Esophagus (tissue), 2 donors: ENCODE data around the gene DNASE1. TPM values are rescaled to one million over a fixed set of nuclear protein-coding genes. Genes with fewer than 3 reads are reported as not detected.
A peak's percentile ranks its signal among the peaks of the same experiment; 100 is the strongest.

Experiments
- H3K27ac ChIP-seq, 2 donors: one replicate each; pipeline ENCODE4 v1.5.1; 2013; ENCODE audit warnings: low read depth in 2 of 2, mild to moderate bottlenecking in 2 of 2, inconsistent platforms in 1 of 2, low read length in 1 of 2, moderate library complexity in 1 of 2
- H3K27me3 ChIP-seq, 2 donors: one replicate each; pipeline ENCODE4 v1.6.1; 2013; ENCODE audit warnings: low read length in 2 of 2, control low read depth in 1 of 2, mild to moderate bottlenecking in 1 of 2; ENCODE audit not compliant: insufficient read depth in 2 of 2, control insufficient read depth in 1 of 2
- H3K36me3 ChIP-seq, 2 donors: one replicate each; pipeline ENCODE4 v1.6.1; 2013; ENCODE audit warnings: low read length in 1 of 2; ENCODE audit not compliant: control insufficient read depth in 2 of 2, insufficient read depth in 2 of 2
- H3K4me1 ChIP-seq, 2 donors: one replicate each; pipeline ENCODE4 v1.6.1; 2013; ENCODE audit warnings: low read length in 1 of 2; ENCODE audit not compliant: control insufficient read depth in 2 of 2, insufficient read depth in 2 of 2
- H3K4me3 ChIP-seq, 2 donors: one replicate each; pipeline ENCODE4 v1.5.1; 2013; ENCODE audit warnings: low read length in 2 of 2, mild to moderate bottlenecking in 2 of 2, low read depth in 1 of 2, moderate library complexity in 1 of 2
- H3K9me3 ChIP-seq, 2 donors: one replicate each; pipeline ENCODE4 v1.6.1; 2013; ENCODE audit warnings: mild to moderate bottlenecking in 2 of 2, low read depth in 1 of 2, low read length in 1 of 2, moderate library complexity in 1 of 2; ENCODE audit not compliant: control insufficient read depth in 2 of 2, insufficient read depth in 1 of 2
- WGBS, 2 donors: extraction: QIAGEN DNeasy Blood & Tissue Kit; methylation state at CpG; one replicate each; pipeline ENCODE4 v1.1.7; 2013; 5-methylcytosine and 5-hydroxymethylcytosine counted together
- polyA plus RNA-seq, 2 donors: library from polyadenylated mRNA; stranded (reverse); fragments of 200-250 nt; gene quantifications; one replicate each; pipeline ENCODE4 v1.2.3, GENCODE V29; 2013
- donor health status: healthy with polysubstance abuse.
- donor health status: Bipolar disorder and iron deficiency.

DNASE1 gene
- polyA plus RNA-seq, 2 donors = 3.5 to 23.8 TPM

DNA sequence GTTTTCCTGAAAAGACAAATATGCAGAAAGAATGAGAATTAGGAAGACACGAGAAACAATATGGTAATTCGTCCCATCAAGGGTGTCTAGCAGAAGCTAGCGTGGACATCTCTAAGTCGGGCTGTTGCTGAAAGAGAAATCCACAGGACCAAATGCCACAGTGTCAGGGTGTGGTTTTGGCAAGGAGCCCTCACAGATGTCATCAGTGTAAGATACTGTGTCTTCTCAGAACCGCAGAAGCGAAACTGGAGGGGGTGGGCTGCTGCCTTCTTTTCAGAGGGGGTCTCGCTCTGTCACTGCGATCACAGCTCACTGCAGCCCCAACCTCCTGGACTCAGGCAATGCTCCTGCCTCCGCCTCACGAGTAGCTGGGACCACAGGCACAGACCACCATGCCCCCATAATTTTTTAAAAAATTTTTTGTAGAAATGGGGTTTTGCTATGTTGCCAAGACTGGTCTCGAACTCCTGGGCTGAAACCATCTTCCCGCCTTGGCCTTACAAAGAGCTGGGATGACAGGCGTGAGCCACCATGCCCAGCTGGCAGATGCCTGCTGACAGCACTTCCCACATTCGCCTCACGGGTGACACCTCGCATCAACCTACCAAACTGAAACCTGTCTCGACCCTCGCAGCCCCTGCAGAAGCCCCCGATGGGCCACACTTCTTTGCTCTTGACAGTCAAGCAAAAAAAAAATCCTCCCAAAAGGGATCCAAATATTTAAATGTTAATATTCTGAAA lies 36.7 kb downstream of the DNASE1 start:
- Histone ChIP-seq H3K27me3 (no peaks in the 10 kb centered on the region), H3K4me3 (peak overlapping the region in 1 of 2 donors; percentile 9), H3K4me1 (peaks cover 3% of the 10 kb centered on the region in 2 donors), H3K9me3 (no peaks in the 10 kb centered on the region), H3K27ac (peak overlapping the region in 1 of 2 donors; percentile 5), H3K36me3 (peaks cover 0 to 4% of the 10 kb centered on the region in 2 donors)
- WGBS, 2 donors = 79 to 80% methylated on average over 19 of the region's 19 CpGs

DNA sequence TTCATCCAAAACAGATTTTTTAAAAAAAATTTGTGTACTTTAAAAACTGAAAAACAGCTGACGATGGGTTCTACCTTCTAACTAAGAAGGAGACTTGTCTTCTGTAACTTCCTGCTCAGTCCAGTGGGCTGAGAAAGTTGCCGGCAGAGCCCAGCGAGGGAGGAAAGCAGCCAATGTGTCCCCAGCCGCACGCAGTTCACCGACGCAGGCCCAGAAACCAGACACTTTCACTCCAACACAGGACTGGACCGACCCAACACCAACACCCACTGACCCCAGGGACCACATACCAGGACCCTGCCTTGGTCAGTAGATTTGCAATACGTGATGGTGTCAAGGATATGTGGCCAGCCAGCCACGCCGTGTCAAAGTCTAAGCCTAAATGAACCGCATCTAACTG lies 37.3 kb downstream of the DNASE1 start:
- no peaks in the 10 kb centered on the region for H3K9me3 ChIP-seq
- H3K27me3 ChIP-seq = no peaks in the 10 kb centered on the region
- H3K4me3 ChIP-seq = no peak overlapping the region
- H3K4me1 ChIP-seq = peaks cover 3% of the 10 kb centered on the region in 2 donors
- WGBS, 2 donors = 89 to 90% methylated on average over 12 of the region's 12 CpGs
- no peak overlapping the region for H3K27ac ChIP-seq
- H3K36me3 ChIP-seq = peaks cover 0 to 3% of the 10 kb centered on the region in 2 donors

DNA sequence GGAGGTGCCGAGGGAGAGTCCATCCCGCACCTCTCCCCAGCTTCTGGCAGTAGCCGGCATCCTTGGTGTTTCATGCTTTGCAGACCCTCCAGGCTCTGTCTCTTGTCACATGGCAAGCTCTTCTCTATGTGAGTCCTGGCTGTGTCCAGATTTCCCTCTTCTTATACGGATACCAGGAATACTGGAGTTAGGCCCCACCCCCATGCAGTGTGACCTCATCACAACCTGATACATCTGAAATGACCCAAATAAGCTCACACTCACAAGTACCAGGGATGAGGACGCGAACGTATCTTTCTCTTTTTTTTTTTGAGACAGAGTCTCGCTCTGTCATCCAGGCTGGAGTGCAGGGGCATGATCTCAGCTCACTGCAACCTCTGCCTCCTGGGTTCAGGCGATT lies 39.6 kb downstream of the DNASE1 start:
- H3K27me3 ChIP-seq = no peaks in the 10 kb centered on the region
- no peak overlapping the region for H3K4me3 ChIP-seq
- H3K9me3 ChIP-seq = no peaks in the 10 kb centered on the region
- H3K36me3 ChIP-seq = no peaks in the 10 kb centered on the region
- H3K4me1 ChIP-seq = peaks cover 3% of the 10 kb centered on the region in 2 donors
- WGBS, 2 donors = 91% methylated on average over 9 of the region's 9 CpGs
- H3K27ac ChIP-seq = no peak overlapping the region

DNA sequence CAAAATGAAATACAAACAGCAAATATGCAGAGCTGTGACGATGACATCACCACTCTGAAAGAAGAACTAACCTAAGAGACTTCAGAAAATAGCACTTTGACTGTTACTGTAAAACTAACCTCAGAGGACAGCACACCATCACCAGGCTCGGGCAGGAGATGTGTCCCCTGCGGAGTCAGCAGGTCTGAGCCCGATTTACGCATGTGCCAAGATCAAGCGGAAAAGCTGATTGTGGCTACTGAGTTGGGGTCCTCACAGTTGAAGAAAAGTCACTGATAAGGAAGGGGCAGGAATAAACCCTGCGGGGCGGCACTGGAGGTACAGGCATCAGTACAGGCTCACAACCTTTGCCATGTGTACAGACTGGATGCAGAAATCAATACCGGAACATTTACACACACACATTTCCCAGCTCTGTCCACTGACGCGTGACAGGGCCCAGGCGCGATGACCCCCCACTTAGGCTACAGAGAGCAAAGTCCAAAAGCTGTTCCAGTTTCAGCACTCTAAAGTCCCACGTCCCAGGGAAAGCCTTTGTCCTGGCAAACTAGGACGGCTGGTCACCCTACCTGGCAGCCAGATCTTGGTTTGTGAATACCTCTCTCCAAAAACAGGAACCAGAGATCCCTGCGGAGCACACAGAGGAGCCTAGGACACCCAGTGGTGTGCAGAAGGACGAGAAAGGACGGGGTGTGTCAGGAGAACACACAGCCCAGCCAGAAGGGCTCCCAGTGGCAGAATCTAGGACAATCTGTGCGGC lies 41.3 kb downstream of the DNASE1 start:
- Histone ChIP-seq H3K4me3 (no peak overlapping the region), H3K27me3 (no peaks in the 10 kb centered on the region), H3K4me1 (peaks cover under 1% of the 10 kb centered on the region in 2 donors), H3K9me3 (no peaks in the 10 kb centered on the region), H3K27ac (no peak overlapping the region), H3K36me3 (peaks cover 0 to 2% of the 10 kb centered on the region in 2 donors)
- 73 to 89% methylated on average over 19 of the region's 19 CpGs for WGBS, 2 donors

DNA sequence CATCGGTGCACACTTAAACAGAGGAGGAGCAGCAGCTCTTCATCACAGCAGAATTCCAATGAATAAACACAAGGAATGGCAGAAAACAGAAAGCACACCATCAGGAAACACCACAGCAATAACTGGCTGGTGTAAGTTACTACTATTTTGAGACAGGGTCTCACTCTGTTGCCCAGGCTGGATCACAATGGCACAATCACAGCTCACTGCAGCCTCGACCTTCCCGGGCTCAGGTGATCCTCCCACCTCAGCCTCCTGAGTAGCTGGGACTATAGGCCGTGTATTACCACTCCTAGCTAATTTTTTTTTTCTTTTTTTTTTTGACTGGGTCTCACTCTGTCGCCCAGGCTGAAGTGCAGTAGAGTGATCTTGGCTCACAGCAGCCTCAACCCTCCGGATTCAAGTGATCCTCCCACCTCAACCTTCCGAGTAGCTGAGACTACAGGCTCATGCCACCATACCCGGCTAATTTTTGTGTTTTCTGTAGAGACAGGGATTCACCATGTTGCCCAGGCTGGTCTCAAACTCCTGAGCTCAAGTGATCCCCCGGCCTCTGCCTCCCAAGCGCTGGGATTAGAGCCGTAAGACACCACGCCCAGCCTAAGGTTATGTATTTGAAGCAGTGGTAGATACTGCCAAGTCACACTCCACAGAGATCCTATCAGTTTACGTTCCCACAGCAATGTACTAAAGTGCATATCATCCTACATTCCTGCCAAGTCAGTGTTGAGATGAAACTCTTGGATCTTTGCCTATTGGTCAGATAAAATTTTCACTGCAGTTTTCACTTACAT lies 42.1 kb downstream of the DNASE1 start:
- H3K27ac ChIP-seq = no peak overlapping the region
- no peak overlapping the region for H3K4me3 ChIP-seq
- H3K9me3 ChIP-seq = no peaks in the 10 kb centered on the region
- H3K27me3 ChIP-seq = no peaks in the 10 kb centered on the region
- peaks cover 0 to 2% of the 10 kb centered on the region in 2 donors for H3K36me3 ChIP-seq
- no peaks in the 10 kb centered on the region for H3K4me1 ChIP-seq
- 65 to 69% methylated on average over 13 of the region's 13 CpGs for WGBS, 2 donors

DNA sequence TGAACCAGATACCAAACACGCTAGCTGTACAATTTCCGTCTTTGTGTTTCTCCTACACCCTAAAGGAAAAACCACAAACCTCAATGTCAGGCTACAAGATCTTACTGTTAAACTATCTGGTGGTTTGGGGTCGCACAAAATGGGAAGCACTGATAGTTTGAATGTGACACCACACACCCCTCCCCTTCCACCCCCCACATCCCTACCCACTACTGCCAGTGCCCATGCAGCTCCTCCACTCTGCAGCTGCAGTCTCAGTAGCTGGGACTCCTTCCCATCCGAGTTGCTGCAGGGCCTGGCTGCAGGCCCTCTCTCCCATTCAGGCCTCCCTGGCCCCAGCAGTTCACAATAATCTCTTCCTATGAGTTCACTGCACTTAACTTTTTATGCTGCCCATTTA lies 44.5 kb downstream of the DNASE1 start:
- Histone ChIP-seq H3K27ac (no peak overlapping the region), H3K4me3 (no peak overlapping the region), H3K4me1 (no peaks in the 10 kb centered on the region), H3K27me3 (no peaks in the 10 kb centered on the region), H3K36me3 (peaks cover 0 to 5% of the 10 kb centered on the region in 2 donors), H3K9me3 (no peaks in the 10 kb centered on the region)
- 73 to 81% methylated on average over 4 of the region's 4 CpGs for WGBS, 2 donors

DNA sequence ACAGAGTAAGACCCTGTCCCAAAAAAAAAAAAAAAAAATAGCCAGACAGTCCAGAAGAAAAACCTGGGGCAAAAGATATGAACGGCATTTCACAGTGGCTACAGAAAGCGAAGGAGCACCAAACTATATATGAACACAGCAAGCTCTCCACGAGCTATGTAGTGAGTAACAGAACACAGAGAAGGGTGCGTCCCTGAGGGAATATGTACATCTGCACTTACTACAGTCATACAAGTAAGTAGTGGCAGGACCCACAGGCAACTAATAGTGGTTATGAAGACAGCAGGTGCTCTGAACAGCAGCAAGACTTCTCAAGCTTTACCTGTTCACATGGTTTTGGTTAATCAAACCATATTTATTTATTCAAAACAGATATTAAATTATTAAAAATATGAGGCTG lies 47.0 kb downstream of the DNASE1 start:
- Histone ChIP-seq H3K27ac (no peak overlapping the region), H3K9me3 (no peaks in the 10 kb centered on the region), H3K36me3 (peaks cover 0 to 5% of the 10 kb centered on the region in 2 donors), H3K4me1 (no peaks in the 10 kb centered on the region), H3K27me3 (no peaks in the 10 kb centered on the region), H3K4me3 (no peak overlapping the region)
- WGBS, 2 donors = 88 to 90% methylated on average over 4 of the region's 4 CpGs

DNA sequence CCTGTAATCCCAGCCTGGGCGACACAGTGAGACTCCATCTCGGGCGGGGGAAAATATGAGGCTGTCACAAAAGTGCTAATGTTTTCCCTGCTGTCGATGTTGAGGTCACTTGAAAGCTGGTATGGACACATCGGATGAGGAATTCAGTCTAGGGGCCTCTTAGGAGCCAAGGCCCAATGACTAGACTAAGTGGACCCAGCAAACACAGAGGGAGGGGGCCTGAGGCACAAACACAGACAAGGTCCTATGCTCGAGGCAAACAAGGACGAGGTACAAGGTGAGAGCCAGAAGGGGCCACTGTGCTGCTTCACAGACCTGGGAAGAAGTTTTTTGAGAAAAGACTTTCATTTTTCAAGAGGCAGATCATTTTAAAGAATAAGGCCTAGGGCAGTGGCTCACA lies 47.6 kb downstream of the DNASE1 start:
- no peak overlapping the region for H3K4me3 ChIP-seq
- no peaks in the 10 kb centered on the region for H3K4me1 ChIP-seq
- 95% methylated on average over 7 of the region's 7 CpGs for WGBS, 2 donors
- no peaks in the 10 kb centered on the region for H3K9me3 ChIP-seq
- H3K27ac ChIP-seq = no peak overlapping the region
- H3K27me3 ChIP-seq = no peaks in the 10 kb centered on the region
- H3K36me3 ChIP-seq = peaks cover 0 to 5% of the 10 kb centered on the region in 2 donors

DNA sequence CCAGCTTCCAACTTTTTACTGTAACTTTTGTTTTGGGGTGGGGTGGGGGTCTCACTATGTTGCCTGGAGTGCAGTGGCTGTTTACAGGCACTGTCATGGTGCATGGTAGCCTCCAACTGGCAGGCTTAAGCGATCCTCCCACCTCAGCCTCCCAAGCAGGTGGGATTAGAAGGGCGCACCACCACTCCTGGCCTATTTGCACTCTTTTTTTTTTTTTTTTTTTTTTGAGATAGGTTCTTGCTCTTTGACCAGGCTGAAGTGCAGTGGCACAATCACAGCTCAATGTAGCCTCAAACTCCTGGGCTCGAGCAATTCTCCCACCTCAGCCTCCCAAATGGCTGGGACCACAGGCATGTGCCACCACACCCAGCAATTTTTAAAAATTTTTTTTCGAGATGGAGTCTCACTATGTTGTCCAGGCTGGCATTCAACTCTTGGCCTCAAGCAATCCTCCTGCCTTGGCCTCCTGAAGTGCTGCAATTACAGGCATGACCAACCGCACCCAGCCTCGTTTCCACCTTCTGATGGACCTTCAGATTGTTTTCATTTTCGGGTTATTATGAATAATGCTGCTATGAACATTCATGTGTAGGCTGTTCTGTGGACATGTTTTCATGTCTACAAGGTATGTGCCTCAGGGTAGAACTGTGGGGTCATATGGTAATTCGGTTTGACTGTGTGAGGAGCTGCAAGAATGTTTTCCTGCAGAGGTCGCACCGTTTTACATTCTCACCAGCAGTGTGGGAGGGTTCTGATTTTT lies 51.9 kb downstream of the DNASE1 start:
- Histone ChIP-seq H3K27ac (no peak overlapping the region), H3K4me1 (no peaks in the 10 kb centered on the region), H3K36me3 (peaks cover 0 to 3% of the 10 kb centered on the region in 2 donors), H3K9me3 (no peaks in the 10 kb centered on the region), H3K27me3 (no peaks in the 10 kb centered on the region), H3K4me3 (no peak overlapping the region)
- WGBS, 2 donors = 92 to 94% methylated on average over 10 of the region's 10 CpGs
